ENCODE results near the gene TMED5. TPM values are rescaled to one million over a fixed set of nuclear protein-coding genes. Genes with fewer than 3 reads are reported as not detected.

TMED5 gene
- total RNA-seq, 1 experiment from 2014 or later = 32.6 TPM

DNA sequence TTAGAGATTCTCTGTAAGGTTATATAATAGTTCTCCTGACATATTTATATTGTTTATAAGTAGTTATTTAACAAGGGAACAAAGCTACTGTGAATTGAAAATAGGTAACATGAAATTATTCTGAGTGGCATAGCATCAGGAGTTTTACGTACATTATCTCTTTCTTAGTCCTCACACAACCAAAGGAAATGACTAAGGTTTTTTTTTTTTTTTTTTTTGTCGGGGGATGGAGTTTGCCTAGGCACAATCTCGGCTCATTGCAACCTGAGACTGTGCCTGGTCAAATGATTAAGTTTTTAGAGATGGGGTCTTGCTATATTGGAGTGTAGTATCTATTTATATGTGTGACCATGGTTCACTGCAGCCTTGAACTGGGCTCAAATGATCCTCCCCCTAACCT, 24.9 kb downstream of the TMED5 start:
- POLR2A ChIA-PET = no interaction called here

GRCh38 chr1:93154898-93155297, 25.3 kb downstream of the TMED5 start:
- Histone ChIP-seq H3K36me3 (ENCODE audit: control insufficient read depth in 1 of 2, insufficient read depth in 2 of 2, low read length in 2 of 2) (peaks cover 10 to 20% of the 10 kb centered on the region in 2 experiments; a peak in 3 of 4 replicates), H3K4me2 (ENCODE audit: low read length) (no peak overlapping the region), H3K9me3 (ENCODE audit: control insufficient read depth in 1 of 2, insufficient read depth in 1 of 2, low read depth in 1 of 2, low read length in 2 of 2) (no peaks in the 10 kb centered on the region), H3K9me2 (ENCODE audit: insufficient read depth) (no peaks in the 10 kb centered on the region), H3K4me3 (replicated peaks in 1 of 2; ENCODE audit: low read depth in 1 of 2, low read length in 2 of 2) (no peak overlapping the region), H3K4me1 (ENCODE audit: control insufficient read depth in 1 of 2, insufficient read depth in 2 of 2, low read length in 2 of 2) (peaks cover 0 to 8% of the 10 kb centered on the region in 2 experiments; a peak in 2 of 4 replicates), H3K9ac (ENCODE audit: low read length) (no peak overlapping the region), H3K27ac (ENCODE audit: low read depth, low read length) (no peak overlapping the region), H3K79me2 (ENCODE audit: insufficient read depth, low read length) (peaks cover 5% of the 10 kb centered on the region; the same call in 1 of the 2 replicates), H2AFZ (ENCODE audit: low read depth, low read length, poor library complexity, severe bottlenecking) (no peak overlapping the region), H4K20me1 (ENCODE audit: insufficient read depth) (no peaks in the 10 kb centered on the region), H3K27me3 (ENCODE audit: insufficient read depth, low read length) (no peaks in the 10 kb centered on the region)
- ATAC-seq (no peak), DNase-seq (ENCODE audit: low read depth, low spot score) (no peak)
- RAD21 ChIA-PET (ENCODE audit: low non-redundant PET in 1 of 2, low total read pairs in 2 of 2, uncharacterized antibody in 2 of 2, unreplicated experiment in 2 of 2) = no interaction called here
- CTCF ChIA-PET = no interaction called here
- POLR2A ChIA-PET = no interaction called here
- intact Hi-C loops (cut with micrococcal nuclease) = no loop called here
- TF ChIP-seq MAX (IDR thresholded peaks at IDR 0.05) (no peak), SP1 (IDR thresholded peaks at IDR 0.05; ENCODE audit: low read depth) (no peak), ATF3 (IDR thresholded peaks at IDR 0.05) (no peak), CBX3 (IDR thresholded peaks at IDR 0.05; ENCODE audit: low read depth) (no peak)
- no TSS peak for BruUV-seq (replicated peaks)

More for the DNA sequence above, 24.9 kb downstream of the TMED5 start:
- intact Hi-C loops (cut with micrococcal nuclease) = no loop called here
- H3K27ac ChIP-seq (ENCODE audit: low read depth, low read length) = no peak overlapping the region
- H3K36me3 ChIP-seq (ENCODE audit: control insufficient read depth in 1 of 2, insufficient read depth in 2 of 2, low read length in 2 of 2) = peaks cover 10 to 19% of the 10 kb centered on the region in 2 experiments; a peak in 3 of 4 replicates
- H3K4me2 ChIP-seq (ENCODE audit: low read length) = peak overlapping the region; percentile 7; the same call in 1 of the 2 replicates
- no peak overlapping the region for H3K9ac ChIP-seq (ENCODE audit: low read length)
- TF ChIP-seq, protein P1, sequence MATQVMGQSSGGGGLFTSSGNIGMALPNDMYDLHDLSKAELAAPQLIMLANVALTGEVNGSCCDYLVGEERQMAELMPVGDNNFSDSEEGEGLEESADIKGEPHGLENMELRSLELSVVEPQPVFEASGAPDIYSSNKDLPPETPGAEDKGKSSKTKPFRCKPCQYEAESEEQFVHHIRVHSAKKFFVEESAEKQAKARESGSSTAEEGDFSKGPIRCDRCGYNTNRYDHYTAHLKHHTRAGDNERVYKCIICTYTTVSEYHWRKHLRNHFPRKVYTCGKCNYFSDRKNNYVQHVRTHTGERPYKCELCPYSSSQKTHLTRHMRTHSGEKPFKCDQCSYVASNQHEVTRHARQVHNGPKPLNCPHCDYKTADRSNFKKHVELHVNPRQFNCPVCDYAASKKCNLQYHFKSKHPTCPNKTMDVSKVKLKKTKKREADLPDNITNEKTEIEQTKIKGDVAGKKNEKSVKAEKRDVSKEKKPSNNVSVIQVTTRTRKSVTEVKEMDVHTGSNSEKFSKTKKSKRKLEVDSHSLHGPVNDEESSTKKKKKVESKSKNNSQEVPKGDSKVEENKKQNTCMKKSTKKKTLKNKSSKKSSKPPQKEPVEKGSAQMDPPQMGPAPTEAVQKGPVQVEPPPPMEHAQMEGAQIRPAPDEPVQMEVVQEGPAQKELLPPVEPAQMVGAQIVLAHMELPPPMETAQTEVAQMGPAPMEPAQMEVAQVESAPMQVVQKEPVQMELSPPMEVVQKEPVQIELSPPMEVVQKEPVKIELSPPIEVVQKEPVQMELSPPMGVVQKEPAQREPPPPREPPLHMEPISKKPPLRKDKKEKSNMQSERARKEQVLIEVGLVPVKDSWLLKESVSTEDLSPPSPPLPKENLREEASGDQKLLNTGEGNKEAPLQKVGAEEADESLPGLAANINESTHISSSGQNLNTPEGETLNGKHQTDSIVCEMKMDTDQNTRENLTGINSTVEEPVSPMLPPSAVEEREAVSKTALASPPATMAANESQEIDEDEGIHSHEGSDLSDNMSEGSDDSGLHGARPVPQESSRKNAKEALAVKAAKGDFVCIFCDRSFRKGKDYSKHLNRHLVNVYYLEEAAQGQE (IDR thresholded peaks at IDR 0.05; ENCODE audit: low read depth) = no peak
- TF ChIP-seq TCF7L2 (IDR thresholded peaks at IDR 0.05; ENCODE audit: borderline replicate concordance, extremely low read depth, insufficient read depth, insufficient read length) (no peak), EZH2 (IDR thresholded peaks at IDR 0.05) (no peak), POLR2AphosphoS5 (IDR thresholded peaks at IDR 0.05; ENCODE audit: low read depth, low read length) (no peak), FOSL1 (IDR thresholded peaks at IDR 0.05; ENCODE audit: low read depth) (no peak)
- H3K27me3 ChIP-seq (ENCODE audit: insufficient read depth, low read length) = no peaks in the 10 kb centered on the region
- BruUV-seq (replicated peaks) = no TSS peak
- DNase-seq (ENCODE audit: low read depth, low spot score) (no peak), ATAC-seq (no peak)
- CTCF ChIA-PET = no interaction called here
- RAD21 ChIA-PET (ENCODE audit: low non-redundant PET in 1 of 2, low total read pairs in 2 of 2, uncharacterized antibody in 2 of 2, unreplicated experiment in 2 of 2) = no interaction called here
- H3K9me2 ChIP-seq (ENCODE audit: insufficient read depth) = no peaks in the 10 kb centered on the region
- no peak overlapping the region for H3K4me3 ChIP-seq (replicated peaks in 1 of 2; ENCODE audit: low read depth in 1 of 2, low read length in 2 of 2)
- no peaks in the 10 kb centered on the region for H3K9me3 ChIP-seq (ENCODE audit: control insufficient read depth in 1 of 2, insufficient read depth in 1 of 2, low read depth in 1 of 2, low read length in 2 of 2)
- H4K20me1 ChIP-seq (ENCODE audit: insufficient read depth) = no peaks in the 10 kb centered on the region
- peaks cover 7% of the 10 kb centered on the region for H3K79me2 ChIP-seq (ENCODE audit: insufficient read depth, low read length)
- H3K4me1 ChIP-seq (ENCODE audit: control insufficient read depth in 1 of 2, insufficient read depth in 2 of 2, low read length in 2 of 2) = peaks cover 0 to 8% of the 10 kb centered on the region in 2 experiments; a peak in 2 of 4 replicates
- no peak overlapping the region for H2AFZ ChIP-seq (ENCODE audit: low read depth, low read length, poor library complexity, severe bottlenecking)

Data from HCT116 (cell line).